Neural crest cell (in vitro differentiated cells): ENCODE measurements around the gene DEF6. TPM values are rescaled to one million over a fixed set of nuclear protein-coding genes. Genes with fewer than 3 reads are reported as not detected.
A peak's percentile ranks its signal among the peaks of the same experiment; 100 is the strongest.

Experiments
- DNase-seq: peaks from one replicate; pipeline ENCODE4 v3.0.0; 2021; ENCODE audit warnings: low read depth, mixed read lengths, low spot score
- H3K27ac Mint-ChIP-seq: one replicate; pipeline ENCODE4 v1.8.0; 2021; ENCODE audit warnings: mild to moderate bottlenecking, mixed read lengths; ENCODE audit not compliant: unreplicated experiment
- H3K27me3 Mint-ChIP-seq: 2 replicates; pipeline ENCODE4 v1.8.0; 2021; ENCODE audit warnings: low read depth, mild to moderate bottlenecking, mixed read lengths
- H3K36me3 Mint-ChIP-seq: 2 replicates; pipeline ENCODE4 v1.8.0; 2021; ENCODE audit warnings: low read depth, mild to moderate bottlenecking, mixed read lengths
- H3K4me1 Mint-ChIP-seq: 2 replicates; pipeline ENCODE4 v1.8.0; 2021; ENCODE audit warnings: mixed read lengths
- H3K4me3 Mint-ChIP-seq: one replicate; pipeline ENCODE4 v1.8.0; 2021; ENCODE audit warnings: mild to moderate bottlenecking, mixed read lengths
- H3K9me3 Mint-ChIP-seq: 2 replicates; pipeline ENCODE4 v1.8.0; 2021; ENCODE audit warnings: mixed read lengths
- CTCF ChIP-seq: fragments of 200-600 bp; sonication (generic); conservative IDR thresholded peaks from 2 replicates; pipeline ENCODE4 v1.5.0; 2021; ENCODE audit warnings: antibody characterized with exemption, mild to moderate bottlenecking
- total RNA-seq: library from RNA; stranded (reverse); gene quantifications from 2 replicates; pipeline ENCODE4 v1.2.1, GENCODE V29; 2021

The DEF6 gene
- total RNA-seq, 1 donor from 2014 or later, result 1.9 TPM

- Mint-ChIP-seq H3K27ac (no peak overlapping the region), H3K9me3 (no peaks in the 10 kb centered on the region), H3K36me3 (peaks cover 8% of the 10 kb centered on the region), H3K27me3 (no peaks in the 10 kb centered on the region), H3K4me3 (no peak overlapping the region), H3K4me1 (peaks cover 49% of the 10 kb centered on the region)
- TF ChIP-seq CTCF, result no peak
- DNase-seq, result no peak
Measured at GRCh38 chr6:35368038-35368887, 70.6 kb downstream of the DEF6 start.

GRCh38 chr6:35370124-35370741 is 72.6 kb downstream of the DEF6 start:
- no peak for DNase-seq
- H3K9me3 Mint-ChIP-seq, result no peaks in the 10 kb centered on the region
- H3K4me1 Mint-ChIP-seq, result peaks cover 41% of the 10 kb centered on the region
- TF ChIP-seq CTCF, result no peak
- H3K27ac Mint-ChIP-seq, result peak overlapping the region; percentile 24
- peaks cover 8% of the 10 kb centered on the region for H3K36me3 Mint-ChIP-seq
- no peaks in the 10 kb centered on the region for H3K27me3 Mint-ChIP-seq
- no peak overlapping the region for H3K4me3 Mint-ChIP-seq

- no peak for TF ChIP-seq CTCF
- no peak for DNase-seq
- no peaks in the 10 kb centered on the region for H3K9me3 Mint-ChIP-seq
- no peaks in the 10 kb centered on the region for H3K27me3 Mint-ChIP-seq
- H3K4me1 Mint-ChIP-seq, result peaks cover 38% of the 10 kb centered on the region
- H3K27ac Mint-ChIP-seq, result peak overlapping the region; percentile 86
- no peak overlapping the region for H3K4me3 Mint-ChIP-seq
- H3K36me3 Mint-ChIP-seq, result peaks cover 8% of the 10 kb centered on the region
Measured at GRCh38 chr6:35370785-35371493, 73.3 kb downstream of the DEF6 start.

Other genes with a start within 250 kb of the DEF6 start
- gene TCP11, start 156.5 kb upstream of the DEF6 start, total RNA-seq, result not detected in 2 replicates
- gene SCUBE3, start 83.9 kb upstream of the DEF6 start, total RNA-seq, result 22.2 and 22.5 TPM in 2 replicates
- 45.0 and 47.6 TPM in 2 replicates for gene ZNF76, start 38.1 kb upstream of the DEF6 start, total RNA-seq
- 25.6 and 26.3 TPM in 2 replicates for gene PPARD, start 44.7 kb downstream of the DEF6 start, total RNA-seq
- 18.8 and 20.4 TPM in 2 replicates for gene FANCE, start 154.5 kb downstream of the DEF6 start, total RNA-seq
- 1,717 and 1,733 TPM in 2 replicates for gene RPL10A, start 170.6 kb downstream of the DEF6 start, total RNA-seq
- 18.0 and 19.2 TPM in 2 replicates for gene TEAD3, start 199.3 kb downstream of the DEF6 start, total RNA-seq
- gene TULP1, start 215.1 kb downstream of the DEF6 start, total RNA-seq, result not detected in 2 replicates